ENCODE measurements around the gene TCAIM. TPM values are rescaled to one million over a fixed set of nuclear protein-coding genes. Genes with fewer than 3 reads are reported as not detected.

TCAIM gene
- total RNA-seq, 1 experiment from 2014 or later, result 23.8 TPM

GRCh38 chr3:44418549-44418948 lies 80.0 kb downstream of the TCAIM start:
- Histone ChIP-seq H2BK20ac (ENCODE audit: low read depth, low read length, poor library complexity, severe bottlenecking) (no peak overlapping the region), H3K14ac (ENCODE audit: insufficient read depth, low read length) (no peak overlapping the region), H3K23me2 (ENCODE audit: insufficient read length, low read depth, low read length, poor library complexity, severe bottlenecking) (no peaks in the 10 kb centered on the region), H3K79me2 (ENCODE audit: insufficient read depth, low read length) (no peaks in the 10 kb centered on the region), H3K4me2 (ENCODE audit: insufficient read depth, insufficient read length, low read length) (no peak overlapping the region), H4K5ac (ENCODE audit: insufficient read length, low read depth, low read length) (no peak overlapping the region), H3K56ac (ENCODE audit: insufficient read length, low read depth, low read length) (no peak overlapping the region), H3K23ac (ENCODE audit: insufficient read length, low read depth, low read length) (no peak overlapping the region), H2AK5ac (ENCODE audit: insufficient read length, low read length) (no peak overlapping the region), H3K9ac (ENCODE audit: extremely low read depth, insufficient read length, low read length) (no peak overlapping the region), H3K9me3 (ENCODE audit: control insufficient read depth, low read depth, low read length) (no peaks in the 10 kb centered on the region), H2BK12ac (ENCODE audit: insufficient read length, low read depth, low read length) (no peak overlapping the region), H3K27ac (ENCODE audit: insufficient read length, low read depth, low read length) (no peak overlapping the region), H3K79me1 (ENCODE audit: insufficient read depth, low read depth, low read length, poor library complexity, severe bottlenecking) (no peaks in the 10 kb centered on the region), H2BK120ac (ENCODE audit: low read depth, low read length, poor library complexity, severe bottlenecking) (no peak overlapping the region), H4K8ac (replicated peaks; ENCODE audit: insufficient read length, low read depth, low read length) (no peak overlapping the region), H2BK15ac (ENCODE audit: low read depth, low read length) (no peak overlapping the region), H4K91ac (ENCODE audit: insufficient read length, low read depth, low read length) (no peak overlapping the region), H2AFZ (ENCODE audit: low read length) (no peak overlapping the region), H3K4ac (ENCODE audit: low read depth, low read length) (no peak overlapping the region), H3K4me1 (ENCODE audit: insufficient read depth, low read length) (no peaks in the 10 kb centered on the region; the same call in 1 of the 2 replicates), H4K20me1 (ENCODE audit: control insufficient read depth, insufficient read depth, insufficient read length) (no peaks in the 10 kb centered on the region), H3T11ph (ENCODE audit: low read length) (no peak overlapping the region), H2BK5ac (ENCODE audit: insufficient read length, low read length) (no peak overlapping the region), H3K27me3 (ENCODE audit: insufficient read depth, low read length) (no peaks in the 10 kb centered on the region), H3K18ac (ENCODE audit: insufficient read length, low read depth, low read length) (no peak overlapping the region)
- Mint-ChIP-seq H3K9me3 (peaks cover 5 to 11% of the 10 kb centered on the region in 2 experiments), H3K4me3 (no peak overlapping the region), H3K36me3 (ENCODE audit: insufficient read depth in 1 of 3, low read depth in 3 of 3) (peaks cover 0 to 4% (median 0%) of the 10 kb centered on the region in 3 experiments; a peak in 3 of 7 replicates), H3K27me3 (ENCODE audit: low read depth) (no peaks in the 10 kb centered on the region; the same call in 1 of the 2 replicates), H3K4me1 (peaks cover 7 to 8% of the 10 kb centered on the region in 2 experiments), H3K27ac (no peak overlapping the region)
- peak; percentile 63 for TF ChIP-seq CTCF (conservative IDR thresholded peaks at IDR 0.05)
- no CpG with 5 or more reads among the region's 2 CpGs for WGBS (ENCODE audit: extremely low coverage, insufficient read length, low lambda C conversion rate)
- no peak for DNase-seq

Measured in H9 (cell line).